ENCODE results near the gene RND3.

Gene RND3

DNA sequence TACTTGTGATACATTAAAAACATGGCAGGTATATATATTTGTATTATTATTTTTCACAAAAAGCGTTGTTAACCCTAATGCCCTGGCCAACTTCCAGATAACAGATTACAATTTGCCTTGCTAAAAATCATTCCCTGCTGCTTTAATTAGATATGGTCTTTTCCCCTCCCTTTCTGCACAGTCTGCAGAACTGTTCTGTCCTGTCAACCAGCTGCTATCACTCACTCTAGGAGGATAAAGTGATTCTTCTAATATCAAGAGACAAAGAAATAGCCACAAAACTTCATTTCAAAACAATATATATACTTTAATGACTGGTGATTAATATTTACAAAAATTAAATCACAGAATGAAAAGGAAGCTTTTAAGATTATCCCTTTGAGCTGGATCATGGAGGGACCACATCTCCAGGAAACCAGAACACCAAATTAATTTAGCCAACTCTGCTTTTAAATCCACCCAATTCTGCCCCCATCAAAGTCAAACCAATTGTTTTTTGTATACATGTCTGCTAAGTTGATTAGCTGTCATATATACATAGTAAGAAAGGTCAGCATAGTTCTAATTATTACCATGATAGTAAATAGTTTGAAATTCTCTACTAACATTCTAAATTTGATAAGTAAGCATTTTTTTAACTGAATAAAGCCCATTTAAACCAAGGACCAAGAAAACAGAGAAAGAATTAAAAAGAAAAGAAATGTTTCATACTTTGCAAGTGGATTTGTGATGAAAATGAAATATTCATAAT lies 55.7 kb downstream of the RND3 start:
- no peak for DNase-seq
- H3K27ac ChIP-seq, result no peak overlapping the region
- no peak for TF ChIP-seq CTCF (IDR thresholded peaks at IDR 0.05; ENCODE audit: low read depth, low read length, missing control alignments)
- H3K27me3 ChIP-seq (replicated peaks), result no peaks in the 10 kb centered on the region
- no peak overlapping the region for H3K4me3 ChIP-seq (ENCODE audit: low read depth, low read length)
- H3K36me3 ChIP-seq (replicated peaks), result no peaks in the 10 kb centered on the region
- in situ Hi-C loops (cut with HindIII; ENCODE audit: low pct_ligation_motif_present, low sequenced_read_pairs), result no loop called here

- Histone ChIP-seq H3K4me3 (ENCODE audit: low read depth, low read length) (no peak overlapping the region), H3K27ac (no peak overlapping the region), H3K36me3 (replicated peaks) (no peaks in the 10 kb centered on the region), H3K27me3 (replicated peaks) (no peaks in the 10 kb centered on the region)
- in situ Hi-C loops (cut with HindIII; ENCODE audit: low pct_ligation_motif_present, low sequenced_read_pairs), result no loop called here
- no peak for DNase-seq
- TF ChIP-seq CTCF (IDR thresholded peaks at IDR 0.05; ENCODE audit: low read depth, low read length, missing control alignments), result no peak
Measured at GRCh38 chr2:150429384-150429961, 58.0 kb downstream of the RND3 start.

- H3K27ac ChIP-seq, result no peak overlapping the region
- TF ChIP-seq CTCF (IDR thresholded peaks at IDR 0.05; ENCODE audit: low read depth, low read length, missing control alignments), result no peak
- H3K4me3 ChIP-seq (ENCODE audit: low read depth, low read length), result no peak overlapping the region
- in situ Hi-C loops (cut with HindIII; ENCODE audit: low pct_ligation_motif_present, low sequenced_read_pairs), result no loop called here
- H3K36me3 ChIP-seq (replicated peaks), result no peaks in the 10 kb centered on the region
- no peak for DNase-seq
- H3K27me3 ChIP-seq (replicated peaks), result no peaks in the 10 kb centered on the region
Measured at GRCh38 chr2:150428641-150429040, 58.8 kb downstream of the RND3 start.

DNA sequence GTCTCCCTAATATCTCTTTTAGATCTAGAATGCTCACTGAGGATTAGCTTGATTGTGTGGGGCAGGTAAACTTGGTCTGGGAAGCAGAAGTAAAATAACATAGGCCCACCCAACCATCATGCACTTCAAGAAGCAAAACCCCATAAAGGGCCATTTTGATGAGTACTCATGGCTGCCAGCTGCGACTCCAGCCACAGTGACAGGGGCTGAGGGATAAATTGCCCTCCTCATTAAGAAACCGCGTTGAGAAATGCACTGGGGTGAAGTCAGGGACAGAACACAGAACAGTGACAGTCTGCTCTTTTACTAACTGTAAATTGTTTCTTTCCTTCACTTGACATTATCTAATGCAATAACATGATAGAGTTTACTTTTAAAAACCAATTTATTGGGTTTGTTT lies 60.2 kb downstream of the RND3 start:
- Histone ChIP-seq H3K27ac (no peak overlapping the region), H3K4me3 (ENCODE audit: low read depth, low read length) (no peak overlapping the region), H3K27me3 (replicated peaks) (no peaks in the 10 kb centered on the region), H3K36me3 (replicated peaks) (no peaks in the 10 kb centered on the region)
- in situ Hi-C loops (cut with HindIII; ENCODE audit: low pct_ligation_motif_present, low sequenced_read_pairs), result no loop called here
- no peak for DNase-seq
- no peak for TF ChIP-seq CTCF (IDR thresholded peaks at IDR 0.05; ENCODE audit: low read depth, low read length, missing control alignments)

DNA sequence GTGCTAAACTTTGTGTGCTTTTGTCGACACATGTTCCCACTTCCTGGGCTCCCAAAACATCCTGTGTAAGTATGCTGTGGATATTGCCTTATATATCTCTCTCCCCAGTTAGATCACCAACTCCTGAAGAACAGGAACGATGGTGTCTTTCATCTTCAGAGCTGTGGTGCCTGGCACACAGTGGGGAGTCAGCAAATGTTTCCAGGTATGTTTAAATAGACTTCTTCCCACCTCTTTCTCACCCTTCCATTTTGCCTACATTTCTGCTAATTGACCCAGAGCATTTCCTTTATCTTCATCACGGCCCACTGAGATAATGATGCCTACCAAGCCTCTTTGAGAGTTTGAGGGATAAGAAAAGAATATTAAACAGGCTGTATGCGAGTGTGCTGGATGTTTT lies 60.7 kb downstream of the RND3 start:
- H3K36me3 ChIP-seq (replicated peaks), result no peaks in the 10 kb centered on the region
- H3K27me3 ChIP-seq (replicated peaks), result no peaks in the 10 kb centered on the region
- H3K27ac ChIP-seq, result no peak overlapping the region
- no peak overlapping the region for H3K4me3 ChIP-seq (ENCODE audit: low read depth, low read length)
- no peak for DNase-seq
- TF ChIP-seq CTCF (IDR thresholded peaks at IDR 0.05; ENCODE audit: low read depth, low read length, missing control alignments), result no peak
- in situ Hi-C loops (cut with HindIII; ENCODE audit: low pct_ligation_motif_present, low sequenced_read_pairs), result no loop called here
